Gastrocnemius medialis (tissue), 4 donors: ENCODE results near the gene EWSR1.

Source experiments
- POLR2A ChIP-seq, 2 donors: fragments of 450-650 bp; IDR thresholded peaks; one replicate each; pipeline ENCODE4 v1.6.1; 2017; ENCODE audit warnings: antibody characterized with exemption in 2 of 2, mild to moderate bottlenecking in 2 of 2, moderate library complexity in 2 of 2
- TF ChIP-seq, protein P1 (sequence below), 5 experiments: fragments of 450-650 bp in 3 of 5; fragments of 200-600 bp in 2 of 5; sonication (generic) in 2 of 5; IDR thresholded peaks in 4 of 5; conservative IDR thresholded peaks in 1 of 5; 1 replicate in 4 of 5; 2 replicates in 1 of 5; pipeline ENCODE4 v1.5.1; 2016 to 2019; ENCODE audit warnings: antibody characterized with exemption in 5 of 5, mild to moderate bottlenecking in 3 of 5, moderate library complexity in 3 of 5

DNA sequence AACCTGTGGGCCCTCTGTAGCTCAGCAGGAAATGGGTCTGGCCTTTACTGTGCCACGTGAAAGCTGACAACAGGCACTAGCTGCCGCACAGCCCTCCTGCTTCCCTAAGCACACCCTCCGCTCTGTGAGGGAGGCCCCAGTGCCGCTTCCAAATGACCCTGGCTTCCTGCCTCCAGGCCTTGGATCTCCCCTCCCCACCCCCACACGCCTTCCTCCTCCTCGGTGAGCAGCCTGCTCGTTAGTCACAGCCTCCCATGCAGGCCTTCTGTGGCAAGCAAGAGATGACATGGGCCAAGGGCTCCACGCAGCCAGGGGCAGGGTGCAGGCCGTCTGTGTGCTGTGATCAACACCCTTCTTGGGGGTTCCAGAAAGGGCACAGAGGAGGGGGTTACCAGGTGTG, 62.7 kb downstream of the EWSR1 start:
- TF ChIP-seq, protein P1, sequence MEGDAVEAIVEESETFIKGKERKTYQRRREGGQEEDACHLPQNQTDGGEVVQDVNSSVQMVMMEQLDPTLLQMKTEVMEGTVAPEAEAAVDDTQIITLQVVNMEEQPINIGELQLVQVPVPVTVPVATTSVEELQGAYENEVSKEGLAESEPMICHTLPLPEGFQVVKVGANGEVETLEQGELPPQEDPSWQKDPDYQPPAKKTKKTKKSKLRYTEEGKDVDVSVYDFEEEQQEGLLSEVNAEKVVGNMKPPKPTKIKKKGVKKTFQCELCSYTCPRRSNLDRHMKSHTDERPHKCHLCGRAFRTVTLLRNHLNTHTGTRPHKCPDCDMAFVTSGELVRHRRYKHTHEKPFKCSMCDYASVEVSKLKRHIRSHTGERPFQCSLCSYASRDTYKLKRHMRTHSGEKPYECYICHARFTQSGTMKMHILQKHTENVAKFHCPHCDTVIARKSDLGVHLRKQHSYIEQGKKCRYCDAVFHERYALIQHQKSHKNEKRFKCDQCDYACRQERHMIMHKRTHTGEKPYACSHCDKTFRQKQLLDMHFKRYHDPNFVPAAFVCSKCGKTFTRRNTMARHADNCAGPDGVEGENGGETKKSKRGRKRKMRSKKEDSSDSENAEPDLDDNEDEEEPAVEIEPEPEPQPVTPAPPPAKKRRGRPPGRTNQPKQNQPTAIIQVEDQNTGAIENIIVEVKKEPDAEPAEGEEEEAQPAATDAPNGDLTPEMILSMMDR (IDR thresholded peaks at IDR 0.05 in 4 of 5, conservative IDR thresholded peaks at IDR 0.05 in 1 of 5), result no peak
- TF ChIP-seq POLR2A (IDR thresholded peaks at IDR 0.05), result no peak
